Mucosa of stomach (tissue), 1 donor: ENCODE measurements around the gene TIFAB.

Experiments
- H3K27me3 ChIP-seq: one replicate; pipeline ENCODE4 v1.7.0; 2013; ENCODE audit warnings: mild to moderate bottlenecking, low read length; ENCODE audit not compliant: control insufficient read depth, insufficient read depth
- H3K36me3 ChIP-seq: one replicate; pipeline ENCODE4 v1.7.0; 2013; ENCODE audit warnings: low read length; ENCODE audit not compliant: control insufficient read depth, insufficient read depth
- H3K4me1 ChIP-seq: one replicate; pipeline ENCODE4 v1.7.0; 2013; ENCODE audit warnings: mild to moderate bottlenecking, low read length; ENCODE audit not compliant: control insufficient read depth, insufficient read depth
- H3K4me3 ChIP-seq: one replicate; pipeline ENCODE4 v1.7.0; 2013; ENCODE audit warnings: low read length
- H3K9ac ChIP-seq: one replicate; pipeline ENCODE4 v1.7.0; 2013; ENCODE audit warnings: mild to moderate bottlenecking, low read length, moderate library complexity
- H3K9me3 ChIP-seq: one replicate; pipeline ENCODE4 v1.7.0; 2013; ENCODE audit warnings: mild to moderate bottlenecking, low read length, moderate library complexity; ENCODE audit not compliant: control insufficient read depth
- donor health status: Pancreatic carcinoma.

The TIFAB gene

DNA sequence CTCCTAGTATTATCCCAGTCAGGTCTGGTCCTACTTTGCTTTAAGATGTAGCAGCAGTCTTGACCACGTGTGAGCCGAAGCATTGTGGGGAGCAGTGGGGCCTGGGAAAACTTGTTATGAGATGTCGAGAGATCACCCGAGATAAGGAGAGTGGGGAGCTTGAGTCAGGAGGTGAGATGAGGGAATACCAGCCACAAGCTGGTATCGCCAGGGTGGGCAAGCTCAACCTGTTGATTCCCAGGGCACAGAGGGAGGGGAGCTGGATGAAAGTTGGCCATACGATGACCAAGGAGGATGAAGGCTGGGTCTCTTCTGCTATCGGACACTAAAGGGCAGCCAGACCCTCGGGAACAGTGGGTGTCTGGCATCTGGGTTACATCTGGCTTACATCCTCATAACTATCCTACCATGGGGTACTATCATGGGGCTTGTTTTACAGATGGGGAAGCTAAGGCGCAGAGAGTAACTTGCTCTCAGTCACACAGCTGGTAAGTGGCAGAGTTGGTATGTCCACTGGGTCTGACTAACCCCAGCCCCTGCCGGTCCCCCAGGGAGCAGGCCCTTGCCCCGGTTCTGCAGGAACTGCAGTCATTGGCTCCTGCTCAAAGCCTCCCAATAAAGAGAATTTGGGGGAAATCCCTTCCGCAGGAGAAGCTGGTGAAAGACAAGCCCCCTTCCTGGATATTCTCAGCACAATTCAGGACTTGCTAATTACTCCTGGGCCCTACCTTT, 13.4 kb upstream of the TIFAB start:
- Histone ChIP-seq H3K9ac (no peak overlapping the region), H3K4me1 (no peaks in the 10 kb centered on the region), H3K4me3 (no peak overlapping the region), H3K9me3 (no peaks in the 10 kb centered on the region), H3K27me3 (peaks cover 44% of the 10 kb centered on the region), H3K36me3 (no peaks in the 10 kb centered on the region)

DNA sequence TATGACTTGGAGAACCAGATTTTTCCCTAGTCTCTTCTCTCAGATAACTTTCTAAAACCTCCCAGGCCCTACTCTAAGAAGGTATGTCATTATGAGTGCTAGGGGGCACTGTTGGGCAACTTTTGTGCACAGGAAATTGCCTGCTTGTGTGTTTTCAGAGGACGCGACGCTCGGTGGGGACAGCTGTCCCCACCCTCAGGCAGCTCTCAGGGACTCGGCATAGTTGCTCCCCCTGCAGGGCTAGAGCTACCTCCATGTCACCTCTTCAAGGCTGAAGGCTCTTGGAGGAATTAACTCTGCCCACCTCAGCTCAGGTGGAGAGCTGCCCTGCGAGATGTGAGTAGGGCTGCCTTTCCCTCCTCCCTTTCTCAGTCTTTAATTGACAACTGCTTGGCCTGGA, 10.2 kb upstream of the TIFAB start:
- Histone ChIP-seq H3K36me3 (no peaks in the 10 kb centered on the region), H3K4me3 (no peak overlapping the region), H3K27me3 (peaks cover 31% of the 10 kb centered on the region), H3K9ac (no peak overlapping the region), H3K9me3 (no peaks in the 10 kb centered on the region), H3K4me1 (peaks cover 16% of the 10 kb centered on the region)

- Histone ChIP-seq H3K9me3 (no peaks in the 10 kb centered on the region), H3K27me3 (peaks cover 24% of the 10 kb centered on the region), H3K36me3 (no peaks in the 10 kb centered on the region), H3K4me3 (no peak overlapping the region), H3K4me1 (peaks cover 16% of the 10 kb centered on the region), H3K9ac (no peak overlapping the region)
These were observed 9.5 kb upstream of the TIFAB start for GRCh38 chr5:135461481-135462151.

GRCh38 chr5:135460246-135461033, 8.3 kb upstream of the TIFAB start:
- H3K9me3 ChIP-seq: no peaks in the 10 kb centered on the region
- no peak overlapping the region for H3K9ac ChIP-seq
- no peaks in the 10 kb centered on the region for H3K36me3 ChIP-seq
- H3K4me3 ChIP-seq: no peak overlapping the region
- peaks cover 22% of the 10 kb centered on the region for H3K4me1 ChIP-seq
- H3K27me3 ChIP-seq: peaks cover 14% of the 10 kb centered on the region

DNA sequence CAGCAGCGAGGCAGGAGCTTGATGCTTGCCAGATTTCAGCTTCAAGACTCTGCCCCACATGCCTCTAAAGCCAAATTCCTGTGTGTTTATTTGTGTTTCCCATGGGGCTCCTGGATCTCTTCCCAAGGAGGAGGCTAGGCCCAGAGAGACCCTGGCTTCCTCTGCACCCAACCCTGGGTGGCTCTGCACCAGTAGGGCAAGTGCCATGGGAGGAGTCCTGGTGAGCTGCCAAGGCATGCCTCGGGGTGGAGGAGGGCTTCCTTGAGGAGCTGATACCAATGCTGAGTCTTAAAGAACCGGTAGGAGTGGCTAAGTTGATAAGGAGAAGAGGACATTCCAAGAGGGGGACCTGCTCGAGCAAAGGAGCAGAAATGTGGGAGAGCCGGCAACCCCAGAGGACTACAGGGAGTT, 6.8 kb upstream of the TIFAB start:
- no peaks in the 10 kb centered on the region for H3K36me3 ChIP-seq
- H3K27me3 ChIP-seq: peaks cover 5% of the 10 kb centered on the region
- H3K4me3 ChIP-seq: no peak overlapping the region
- peaks cover 22% of the 10 kb centered on the region for H3K4me1 ChIP-seq
- H3K9ac ChIP-seq: no peak overlapping the region
- H3K9me3 ChIP-seq: no peaks in the 10 kb centered on the region

DNA sequence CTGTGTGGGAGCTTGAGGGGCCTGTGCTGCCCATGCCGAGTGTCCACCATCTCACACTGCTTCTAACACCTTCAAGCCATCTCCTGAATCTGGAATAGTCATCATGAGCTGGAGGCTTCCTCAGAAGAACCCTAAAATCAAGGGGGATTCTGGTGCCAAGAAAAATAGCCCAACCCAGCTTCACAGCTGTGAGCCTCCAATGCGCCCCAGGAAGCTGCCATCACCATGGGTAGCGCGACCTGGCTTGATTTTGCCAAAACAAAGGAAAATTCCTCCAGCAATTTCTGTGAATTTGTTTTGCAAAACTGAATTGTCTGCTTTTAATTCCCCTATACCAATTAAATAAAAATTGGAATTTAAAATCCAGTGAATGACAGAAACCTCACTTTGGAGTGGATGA, 6.2 kb upstream of the TIFAB start:
- Histone ChIP-seq H3K9ac (no peak overlapping the region), H3K27me3 (no peaks in the 10 kb centered on the region), H3K4me3 (no peak overlapping the region), H3K9me3 (no peaks in the 10 kb centered on the region), H3K4me1 (peaks cover 22% of the 10 kb centered on the region), H3K36me3 (no peaks in the 10 kb centered on the region)

DNA sequence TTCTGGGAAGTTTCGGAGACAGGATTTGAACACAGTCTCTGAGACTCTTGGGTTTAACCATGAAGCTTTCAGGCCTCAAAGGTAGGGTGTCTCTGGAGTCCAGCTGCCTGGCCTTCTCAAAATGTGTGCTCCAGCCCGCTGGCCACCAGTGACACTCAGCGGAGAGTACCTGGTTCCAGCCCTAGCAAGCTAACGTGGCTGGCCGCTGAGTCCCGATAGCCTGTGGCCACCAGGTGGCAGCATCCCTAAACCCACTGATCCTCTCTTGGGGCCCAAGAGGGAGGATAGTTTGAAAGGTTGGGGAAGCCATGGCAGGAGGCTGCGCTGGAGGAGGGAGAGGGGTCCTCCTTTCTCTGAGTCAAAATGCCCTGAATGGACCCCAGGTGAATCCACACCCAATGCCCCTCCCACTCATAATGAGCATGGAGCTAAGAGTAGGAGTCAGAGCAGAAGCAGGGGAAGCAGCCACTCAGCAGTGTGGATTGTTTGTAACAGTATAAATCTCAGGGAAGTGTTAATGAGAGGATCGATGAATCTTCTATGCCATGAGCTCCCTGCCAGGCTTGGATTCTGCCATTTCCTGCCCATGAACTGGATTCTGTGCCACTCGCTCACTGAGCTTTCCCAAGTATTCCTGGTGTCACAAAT, 5.4 kb upstream of the TIFAB start:
- Histone ChIP-seq H3K9ac (no peak overlapping the region), H3K4me1 (peaks cover 22% of the 10 kb centered on the region), H3K36me3 (no peaks in the 10 kb centered on the region), H3K9me3 (no peaks in the 10 kb centered on the region), H3K4me3 (no peak overlapping the region), H3K27me3 (no peaks in the 10 kb centered on the region)

DNA sequence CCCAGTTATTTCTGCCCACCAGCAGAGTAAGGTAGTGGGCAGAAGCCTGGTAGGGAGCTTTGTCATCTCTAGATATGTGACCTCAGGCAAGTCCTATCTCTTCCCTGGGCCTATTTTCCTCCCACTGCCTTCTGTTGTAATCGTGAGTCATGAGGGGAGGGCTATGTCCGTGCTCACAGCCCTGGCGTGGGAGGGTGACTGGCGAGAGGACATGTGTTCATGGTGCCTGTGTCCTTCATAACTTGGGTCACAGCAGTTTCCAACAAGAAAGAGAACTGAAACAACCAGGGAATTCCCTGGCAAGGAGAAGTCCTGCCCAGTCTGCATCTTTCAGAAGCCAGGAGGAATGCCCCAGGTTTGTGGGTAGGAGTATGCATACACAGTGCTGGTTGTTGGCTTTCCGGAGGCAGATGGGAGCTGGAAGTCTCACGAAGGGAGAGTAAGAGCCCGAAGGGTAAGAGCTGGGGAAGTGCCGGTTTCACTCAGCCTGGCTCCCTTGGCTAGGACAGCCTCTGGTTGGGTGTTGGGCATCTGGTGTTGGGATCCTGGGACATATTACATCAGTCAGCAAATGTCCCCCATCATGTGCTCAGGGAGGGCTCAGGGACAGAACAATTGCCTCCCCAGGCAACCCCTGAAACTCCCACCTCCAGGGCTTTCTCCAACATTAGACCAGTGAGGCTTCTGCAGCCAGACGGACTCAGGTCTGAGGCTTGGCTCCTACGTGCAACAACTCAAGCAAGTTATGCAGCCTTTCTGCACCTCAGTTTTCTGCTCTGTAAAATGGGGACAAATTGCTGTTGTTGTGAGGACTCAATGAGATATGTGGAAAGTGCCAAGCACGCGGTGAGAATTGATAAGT, 4.3 kb upstream of the TIFAB start:
- no peak overlapping the region for H3K9ac ChIP-seq
- H3K4me3 ChIP-seq: no peak overlapping the region
- no peaks in the 10 kb centered on the region for H3K36me3 ChIP-seq
- no peaks in the 10 kb centered on the region for H3K9me3 ChIP-seq
- peaks cover 22% of the 10 kb centered on the region for H3K4me1 ChIP-seq
- H3K27me3 ChIP-seq: no peaks in the 10 kb centered on the region

DNA sequence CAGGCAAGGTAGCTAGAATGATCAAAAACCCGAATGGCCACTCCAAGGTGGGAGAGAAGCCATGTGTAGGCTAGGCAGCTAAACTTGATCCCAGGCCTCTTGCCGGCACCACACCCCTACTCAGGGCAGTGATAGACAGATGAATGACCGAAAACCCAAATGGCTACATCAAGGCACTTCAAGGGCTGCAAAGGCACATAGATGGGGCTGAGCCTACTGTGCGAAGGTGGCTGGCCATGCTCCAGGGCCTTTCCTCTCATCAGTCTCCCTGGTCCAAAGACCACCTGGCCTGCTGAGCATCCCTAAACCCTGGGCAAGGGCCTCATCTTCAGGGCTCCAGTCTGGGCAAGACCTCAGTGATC, 3.7 kb upstream of the TIFAB start:
- Histone ChIP-seq H3K4me3 (no peak overlapping the region), H3K4me1 (peaks cover 22% of the 10 kb centered on the region), H3K9ac (no peak overlapping the region), H3K27me3 (peaks cover 2% of the 10 kb centered on the region), H3K9me3 (no peaks in the 10 kb centered on the region), H3K36me3 (no peaks in the 10 kb centered on the region)

- Histone ChIP-seq H3K9ac (no peak overlapping the region), H3K4me3 (no peak overlapping the region), H3K36me3 (no peaks in the 10 kb centered on the region), H3K4me1 (peaks cover 22% of the 10 kb centered on the region), H3K27me3 (peaks cover 4% of the 10 kb centered on the region), H3K9me3 (no peaks in the 10 kb centered on the region)
These were observed 2.8 kb upstream of the TIFAB start for GRCh38 chr5:135454946-135455345.

GRCh38 chr5:135453613-135454012, 1.5 kb upstream of the TIFAB start:
- no peaks in the 10 kb centered on the region for H3K9me3 ChIP-seq
- peaks cover 12% of the 10 kb centered on the region for H3K4me1 ChIP-seq
- no peak overlapping the region for H3K9ac ChIP-seq
- H3K27me3 ChIP-seq: peaks cover 10% of the 10 kb centered on the region
- H3K4me3 ChIP-seq: no peak overlapping the region
- no peaks in the 10 kb centered on the region for H3K36me3 ChIP-seq
